PC-9 (cell line): ENCODE results near the gene MELTF.

Experiments
- CTCF ChIP-seq: fragments of 200-600 bp; sonication (generic); conservative IDR thresholded peaks from 2 replicates; pipeline ENCODE4 v1.6.1; 2017; ENCODE audit warnings: mixed run types, antibody characterized with exemption, mild to moderate bottlenecking, moderate library complexity
- EZH2 ChIP-seq: fragments of 200-600 bp; sonication (generic); IDR thresholded peaks from 2 replicates; pipeline ENCODE4 v1.8.0; 2017; ENCODE audit warnings: antibody characterized with exemption, low read depth

- TF ChIP-seq EZH2 = no peak
- no peak for TF ChIP-seq CTCF
Observed at GRCh38 chr3:197042539-197042938, 12.9 kb upstream of the MELTF start.
